IMR-90 (cell line): ENCODE results near the gene ZNF385B. TPM values are rescaled to one million over a fixed set of nuclear protein-coding genes. Genes with fewer than 3 reads are reported as not detected.

ENCODE experiments used
- ATAC-seq: fragments of 200-7000 bp; cut with Tn5 transposase; 2 replicates; pipeline ENCODE4 v1.9.1; 2020; ENCODE audit warnings: low read depth, mild to moderate bottlenecking, moderate library complexity
- BruUV-seq: library from RNA; stranded (reverse); fragments of 400-500 nt; replicated peaks from 2 replicates; lab custom pipeline; 2021; lab: Mats Ljungman, UMichigan
- CTCF ChIA-PET: fragments of 300-600 bp; formaldehyde crosslinking; extraction: SDS; loops from one replicate; lab custom pipeline; 2021; ENCODE audit warnings: antibody characterized with exemption; lab: Yijun Ruan, JAX
- POLR2A ChIA-PET: fragments of 300-600 bp; sonication (Branson Sonifier 250); formaldehyde crosslinking; loops from one replicate; lab custom pipeline; 2022; ENCODE audit warnings: antibody characterized with exemption; ENCODE audit not compliant: unreplicated experiment; lab: Charles Lee
- DNase-seq: peaks from one replicate; pipeline ENCODE4 v3.0.0; 2013
- H2AFZ ChIP-seq: replicated peaks from 2 replicates; pipeline ENCODE3; 2013; ENCODE audit warnings: low read length, mild to moderate bottlenecking; ENCODE audit not compliant: poor library complexity
- H2AK5ac ChIP-seq: 2 replicates; pipeline ENCODE4 v1.6.1; 2013; ENCODE audit warnings: low read depth, low read length, inconsistent platforms
- H2AK9ac ChIP-seq: replicated peaks from 2 replicates; pipeline ENCODE3; 2013; ENCODE audit warnings: mild to moderate bottlenecking, low read depth, low read length, moderate library complexity; ENCODE audit not compliant: poor library complexity
- H2BK120ac ChIP-seq: 2 replicates; pipeline ENCODE4 v1.6.1; 2013; ENCODE audit warnings: low read depth, low read length, inconsistent platforms
- H2BK15ac ChIP-seq: 3 replicates; pipeline ENCODE4 v1.6.1; 2013; ENCODE audit warnings: low read depth, low read length, inconsistent platforms
- H2BK20ac ChIP-seq: 2 replicates; pipeline ENCODE4 v1.6.1; 2013; ENCODE audit warnings: low read depth, mild to moderate bottlenecking, inconsistent platforms, low read length, moderate library complexity
- H2BK5ac ChIP-seq: 2 replicates; pipeline ENCODE4 v1.6.1; 2013; ENCODE audit warnings: mild to moderate bottlenecking, low read depth, low read length, inconsistent platforms; ENCODE audit not compliant: poor library complexity, severe bottlenecking
- H3K14ac ChIP-seq: replicated peaks from 2 replicates; pipeline ENCODE4 v1.6.1; 2013; ENCODE audit warnings: low read depth, low read length, inconsistent platforms
- H3K18ac ChIP-seq: 2 replicates; pipeline ENCODE4 v1.6.1; 2013; ENCODE audit warnings: low read depth, low read length, control low read depth
- H3K23ac ChIP-seq: 2 replicates; pipeline ENCODE4 v1.6.1; 2013; ENCODE audit warnings: low read depth, low read length, inconsistent platforms
- H3K27ac ChIP-seq: 2 replicates; pipeline ENCODE4 v1.5.1; 2013; ENCODE audit warnings: mild to moderate bottlenecking, control low read depth, low read length; ENCODE audit not compliant: insufficient read depth
- H3K27me3 ChIP-seq: 2 replicates; pipeline ENCODE4 v1.6.1; 2013; ENCODE audit warnings: low read length; ENCODE audit not compliant: control insufficient read depth, insufficient read depth
- H3K36me3 ChIP-seq: 2 replicates; pipeline ENCODE4 v1.6.1; 2013; ENCODE audit warnings: low read length, mixed read lengths; ENCODE audit not compliant: control insufficient read depth, insufficient read depth
- H3K4ac ChIP-seq: 2 replicates; pipeline ENCODE4 v1.6.1; 2013; ENCODE audit warnings: low read depth, low read length, inconsistent platforms
- H3K4me1 ChIP-seq: 2 replicates; pipeline ENCODE4 v1.6.1; 2013; ENCODE audit warnings: low read length, mixed read lengths; ENCODE audit not compliant: control insufficient read depth, insufficient read depth
- H3K4me2 ChIP-seq: 2 replicates; pipeline ENCODE4 v1.6.1; 2013; ENCODE audit warnings: low read depth, mild to moderate bottlenecking, control low read depth, low read length, moderate library complexity
- H3K4me3 ChIP-seq: 2 replicates; pipeline ENCODE4 v1.5.1; 2013; ENCODE audit warnings: low read depth, mild to moderate bottlenecking, control low read depth, low read length, moderate library complexity; ENCODE audit not compliant: insufficient read depth
- H3K56ac ChIP-seq: 2 replicates; pipeline ENCODE4 v1.6.1; 2013; ENCODE audit warnings: low read length, inconsistent platforms; ENCODE audit not compliant: insufficient read depth; ENCODE audit errors: extremely low read depth
- H3K79me1 ChIP-seq, 2 experiments: 2 replicates each; pipeline ENCODE4 v1.6.1; 2013; ENCODE audit warnings: low read length in 2 of 2, inconsistent platforms in 1 of 2, low read depth in 1 of 2
- H3K9ac ChIP-seq: 2 replicates; pipeline ENCODE4 v1.6.1; 2013; ENCODE audit warnings: low read depth, low read length, control low read depth
- H3K9me1 ChIP-seq: 2 replicates; pipeline ENCODE4 v1.6.1; 2013; ENCODE audit warnings: low read length, inconsistent platforms; ENCODE audit not compliant: insufficient read depth
- H3K9me3 ChIP-seq: 2 replicates; pipeline ENCODE4 v1.6.1; 2013; ENCODE audit warnings: low read length; ENCODE audit not compliant: control insufficient read depth, insufficient read depth
- H4K20me1 ChIP-seq: 2 replicates; pipeline ENCODE4 v1.6.1; 2013; ENCODE audit warnings: low read length, inconsistent platforms; ENCODE audit not compliant: insufficient read depth
- H4K5ac ChIP-seq: 2 replicates; pipeline ENCODE4 v1.6.1; 2013; ENCODE audit warnings: mild to moderate bottlenecking, low read depth, low read length, control low read depth
- H4K8ac ChIP-seq, 2 experiments: 2 replicates each; pipeline ENCODE4 v1.6.1; 2013; ENCODE audit warnings: low read depth in 2 of 2, low read length in 2 of 2, control low read depth in 1 of 2, inconsistent platforms in 1 of 2
- H4K91ac ChIP-seq: 2 replicates; pipeline ENCODE4 v1.6.1; 2013; ENCODE audit warnings: low read depth, low read length, inconsistent platforms; ENCODE audit not compliant: insufficient read depth
- BHLHE40 ChIP-seq: fragments of 150-350 bp; IDR thresholded peaks from 2 replicates; pipeline ENCODE4 v1.6.1; 2016; ENCODE audit warnings: mild to moderate bottlenecking, low read depth, low read length
- CEBPB ChIP-seq: IDR thresholded peaks from 2 replicates; pipeline ENCODE4 v1.6.1; 2012; ENCODE audit warnings: low read depth, low read length, improper control_type of control experiment
- CHD1 ChIP-seq: IDR thresholded peaks from 2 replicates; pipeline ENCODE4 v1.6.1; 2012; ENCODE audit warnings: low read depth, low read length, improper control_type of control experiment
- FOS ChIP-seq: fragments of 150-350 bp; IDR thresholded peaks from 2 replicates; pipeline ENCODE4 v1.6.1; 2016; ENCODE audit warnings: low read depth, low read length
- MAFK ChIP-seq: IDR thresholded peaks from 2 replicates; pipeline ENCODE4 v1.6.1; 2012; ENCODE audit warnings: low read depth, low read length, improper control_type of control experiment
- MAZ ChIP-seq: IDR thresholded peaks from 2 replicates; pipeline ENCODE4 v1.6.1; 2012; ENCODE audit warnings: low read depth, mild to moderate bottlenecking, low read length, improper control_type of control experiment, moderate library complexity, borderline replicate concordance
- MXI1 ChIP-seq: IDR thresholded peaks from 2 replicates; pipeline ENCODE4 v1.6.1; 2012; ENCODE audit warnings: low read depth, mild to moderate bottlenecking, low read length, moderate library complexity, borderline replicate concordance
- NFE2L2 ChIP-seq: fragments of 150-350 bp; IDR thresholded peaks from 2 replicates; pipeline ENCODE4 v1.6.1; 2016; ENCODE audit warnings: low read depth, mild to moderate bottlenecking, low read length
- POLR2A ChIP-seq: IDR thresholded peaks from 2 replicates; pipeline ENCODE4 v1.6.1; 2012; ENCODE audit warnings: mild to moderate bottlenecking, low read depth, low read length
- RAD21 ChIP-seq: IDR thresholded peaks from 2 replicates; pipeline ENCODE4 v1.6.1; 2012; ENCODE audit warnings: low read length, improper control_type of control experiment
- RCOR1 ChIP-seq: IDR thresholded peaks from 2 replicates; pipeline ENCODE4 v1.6.1; 2012; ENCODE audit warnings: mild to moderate bottlenecking, low read length, improper control_type of control experiment; ENCODE audit not compliant: insufficient replicate concordance
- RFX5 ChIP-seq: IDR thresholded peaks from 2 replicates; pipeline ENCODE4 v1.8.0; 2012; ENCODE audit warnings: low read depth, mild to moderate bottlenecking, low read length, moderate library complexity
- SMC3 ChIP-seq: fragments of 150-350 bp; IDR thresholded peaks from 2 replicates; pipeline ENCODE4 v1.6.1; 2016; ENCODE audit warnings: low read depth, mild to moderate bottlenecking, antibody characterized with exemption, low read length, moderate library complexity
- USF2 ChIP-seq: fragments of 150-350 bp; IDR thresholded peaks from 2 replicates; pipeline ENCODE4 v1.6.1; 2017; ENCODE audit warnings: mild to moderate bottlenecking, antibody characterized with exemption, low read length, low read depth
- WGBS, 2 experiments: methylation state at CpG; one replicate each; pipeline versions ENCODE4 v1.1.5 to v1.1.7; 2013; ENCODE audit warnings: missing lambda C conversion rate in 2 of 2; ENCODE audit not compliant: insufficient read length in 1 of 2; ENCODE audit errors: extremely low coverage in 2 of 2; 5-methylcytosine and 5-hydroxymethylcytosine counted together
- dilution Hi-C: fragments of 300-500 bp; cut with HindIII; formaldehyde crosslinking; loops from one replicate; pipeline ENCODE4 v1.14.3; 2018; ENCODE audit warnings: low sequenced_read_pairs; ENCODE audit not compliant: unreplicated experiment
- in situ Hi-C: fragments of 300-500 bp; cut with MboI; formaldehyde crosslinking; loops from 3 replicates; pipeline ENCODE4 v1.14.3; 2019; ENCODE audit warnings: low sequenced_read_pairs, inconsistent platforms, mixed read lengths
- intact Hi-C: fragments of 100-400 bp; cut with micrococcal nuclease; formaldehyde crosslinking; loops from 2 replicates; pipeline ENCODE4 v1.10.0; 2022
- polyA plus RNA-seq, 3 experiments: library from polyadenylated mRNA; depleted of rRNA; stranded (reverse); fragments of >200 nt; gene quantifications; 2 replicates each; pipeline ENCODE4 v1.2.3, GENCODE V29; 2012; ENCODE audit warnings: low replicate concordance in 1 of 3
- total RNA-seq: library from RNA; depleted of rRNA; stranded (reverse); fragments of >200 nt; gene quantifications from 2 replicates; pipeline ENCODE4 v1.2.3, GENCODE V29; 2012
- TF ChIP-seq, protein P1 (sequence below): fragments of 150-350 bp; IDR thresholded peaks from 2 replicates; pipeline ENCODE4 v1.6.1; 2016; ENCODE audit warnings: low read depth, mild to moderate bottlenecking, low read length, moderate library complexity, borderline replicate concordance
- TF ChIP-seq, protein P2 (sequence below): conservative IDR thresholded peaks from 2 replicates; pipeline ENCODE4 v1.5.1; 2012; ENCODE audit warnings: mild to moderate bottlenecking, low read depth, low read length, improper control_type of control experiment

ZNF385B gene
- total and polyA plus RNA-seq, 2 of the 4 experiments (the other 2 are of a cell fraction): not detected

- ChIA-PET CTCF (interaction anchor here (1.4 kb wide), 1 partner anchor 17 kb away, joined by 3 read pairs; no protein-coding TSS in a partner anchor), POLR2A (no interaction called here)
- DNase-seq (no peak), ATAC-seq (no peak)
- Histone ChIP-seq H3K14ac (no peak overlapping the region), H4K8ac (no peak overlapping the region), H3K4ac (no peak overlapping the region), H3K79me1 (no peaks in the 10 kb centered on the region), H2AFZ (no peak overlapping the region), H3K27ac (no peak overlapping the region), H2BK20ac (no peak overlapping the region), H2BK5ac (no peak overlapping the region), H3K4me2 (no peak overlapping the region), H2AK5ac (no peak overlapping the region), H3K9me3 (no peaks in the 10 kb centered on the region), H4K91ac (no peak overlapping the region), H3K4me1 (peaks cover 8% of the 10 kb centered on the region), H4K20me1 (no peaks in the 10 kb centered on the region), H3K9me1 (no peaks in the 10 kb centered on the region), H3K4me3 (no peak overlapping the region), H3K18ac (no peak overlapping the region), H3K27me3 (no peaks in the 10 kb centered on the region), H3K56ac (no peak overlapping the region), H2AK9ac (no peak overlapping the region), H3K36me3 (no peaks in the 10 kb centered on the region), H3K9ac (no peak overlapping the region), H2BK15ac (no peak overlapping the region), H4K5ac (no peak overlapping the region), H2BK120ac (no peak overlapping the region), H3K23ac (no peak overlapping the region)
- no CpG with 5 or more reads among the region's 1 CpG for WGBS, 2 experiments
- intact Hi-C loops (no loop called here), in situ Hi-C loops (no loop called here), dilution Hi-C loops (no loop called here)
- no TSS peak for BruUV-seq
- TF ChIP-seq, protein P1, sequence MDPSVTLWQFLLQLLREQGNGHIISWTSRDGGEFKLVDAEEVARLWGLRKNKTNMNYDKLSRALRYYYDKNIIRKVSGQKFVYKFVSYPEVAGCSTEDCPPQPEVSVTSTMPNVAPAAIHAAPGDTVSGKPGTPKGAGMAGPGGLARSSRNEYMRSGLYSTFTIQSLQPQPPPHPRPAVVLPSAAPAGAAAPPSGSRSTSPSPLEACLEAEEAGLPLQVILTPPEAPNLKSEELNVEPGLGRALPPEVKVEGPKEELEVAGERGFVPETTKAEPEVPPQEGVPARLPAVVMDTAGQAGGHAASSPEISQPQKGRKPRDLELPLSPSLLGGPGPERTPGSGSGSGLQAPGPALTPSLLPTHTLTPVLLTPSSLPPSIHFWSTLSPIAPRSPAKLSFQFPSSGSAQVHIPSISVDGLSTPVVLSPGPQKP: no peak
- TF ChIP-seq SMC3 (no peak), CEBPB (no peak), NFE2L2 (no peak), USF2 (no peak), RAD21 (no peak), MXI1 (no peak), MAZ (no peak), FOS (no peak), MAFK (no peak), CHD1 (no peak), POLR2A (no peak), RFX5 (no peak), BHLHE40 (no peak), RCOR1 (no peak)
- TF ChIP-seq, protein P2, sequence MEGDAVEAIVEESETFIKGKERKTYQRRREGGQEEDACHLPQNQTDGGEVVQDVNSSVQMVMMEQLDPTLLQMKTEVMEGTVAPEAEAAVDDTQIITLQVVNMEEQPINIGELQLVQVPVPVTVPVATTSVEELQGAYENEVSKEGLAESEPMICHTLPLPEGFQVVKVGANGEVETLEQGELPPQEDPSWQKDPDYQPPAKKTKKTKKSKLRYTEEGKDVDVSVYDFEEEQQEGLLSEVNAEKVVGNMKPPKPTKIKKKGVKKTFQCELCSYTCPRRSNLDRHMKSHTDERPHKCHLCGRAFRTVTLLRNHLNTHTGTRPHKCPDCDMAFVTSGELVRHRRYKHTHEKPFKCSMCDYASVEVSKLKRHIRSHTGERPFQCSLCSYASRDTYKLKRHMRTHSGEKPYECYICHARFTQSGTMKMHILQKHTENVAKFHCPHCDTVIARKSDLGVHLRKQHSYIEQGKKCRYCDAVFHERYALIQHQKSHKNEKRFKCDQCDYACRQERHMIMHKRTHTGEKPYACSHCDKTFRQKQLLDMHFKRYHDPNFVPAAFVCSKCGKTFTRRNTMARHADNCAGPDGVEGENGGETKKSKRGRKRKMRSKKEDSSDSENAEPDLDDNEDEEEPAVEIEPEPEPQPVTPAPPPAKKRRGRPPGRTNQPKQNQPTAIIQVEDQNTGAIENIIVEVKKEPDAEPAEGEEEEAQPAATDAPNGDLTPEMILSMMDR: no peak
Observed at GRCh38 chr2:179581605-179582004, 279.8 kb downstream of the ZNF385B start.
